Adrenal gland (tissue), 12 donors: Measurements from ENCODE around the gene GPAM. TPM values are rescaled to one million over a fixed set of nuclear protein-coding genes. Genes with fewer than 3 reads are reported as not detected.

Source experiments
- DNase-seq, 7 donors: peaks; one replicate each; pipeline ENCODE4 v3.0.0-alpha.2; 2019 to 2020
- H3K27ac ChIP-seq, 5 donors: fragments of 200-600 bp; sonication (generic) in 4 of 5; 1 replicate in 3 of 5; 2 replicates in 2 of 5; pipeline versions ENCODE4 v1.5.1 to v1.8.0; 2016 to 2020; ENCODE audit warnings: mild to moderate bottlenecking in 1 of 5
- H3K27me3 ChIP-seq: fragments of 200-600 bp; 2 replicates; pipeline ENCODE4 v1.8.0; 2021
- H3K36me3 ChIP-seq, 2 donors: fragments of 200-600 bp; replicated peaks in 1 of 2; 1 replicate in 1 of 2; 2 replicates in 1 of 2; pipeline versions ENCODE4 v1.5.1 to v1.8.0; 2018 to 2022
- H3K4me1 ChIP-seq, 2 donors: fragments of 200-600 bp; replicated peaks in 1 of 2; 1 replicate in 1 of 2; 2 replicates in 1 of 2; pipeline versions ENCODE4 v1.5.1 to v1.8.0; 2018 to 2021
- H3K4me3 ChIP-seq, 4 donors: fragments of 200-600 bp; sonication (generic) in 3 of 4; one replicate each; pipeline ENCODE4 v1.5.1; 2016 to 2018
- H3K9me3 ChIP-seq, 3 donors: fragments of 200-600 bp; sonication (generic) in 1 of 3; replicated peaks in 1 of 3; 1 replicate in 2 of 3; 2 replicates in 1 of 3; pipeline versions ENCODE4 v1.5.1 to v1.8.0; 2016 to 2021
- CTCF ChIP-seq, 6 experiments: fragments of 450-650 bp in 4 of 6; fragments of 200-600 bp in 2 of 6; sonication (generic) in 1 of 6; IDR thresholded peaks; 1 replicate in 5 of 6; 2 replicates in 1 of 6; pipeline versions ENCODE4 v1.5.1 to v1.8.0; 2016 to 2021; ENCODE audit warnings: antibody characterized with exemption in 6 of 6, mild to moderate bottlenecking in 2 of 6, moderate library complexity in 1 of 6
- POLR2A ChIP-seq, 2 donors: fragments of 450-650 bp; IDR thresholded peaks; one replicate each; pipeline ENCODE4 v1.6.1; 2017; ENCODE audit warnings: antibody characterized with exemption in 2 of 2, mild to moderate bottlenecking in 2 of 2, moderate library complexity in 1 of 2
- whole genome bisulfite sequencing, 4 donors: extraction: QIAGEN DNeasy Blood & Tissue Kit in 2 of 4; methylation state at CpG; one replicate each; pipeline versions ENCODE4 v1.1.5 to v1.1.7; 2013 to 2017; 5-methylcytosine and 5-hydroxymethylcytosine counted together
- intact Hi-C, 2 donors: fragments of 100-400 bp; cut with DNase I; formaldehyde crosslinking; loops; one replicate each; pipeline versions ENCODE4 v1.14.1 to v1.15.0; 2022 to 2023
- polyA plus RNA-seq, 3 donors: library from polyadenylated mRNA; stranded (reverse); fragments of 200-250 nt in 2 of 3; fragments of 350-450 nt in 1 of 3; fragmentation: Illumina TruSeq in 1 of 3; extraction: RNeasy Lipid Tissue Mini Kit (QIAGEN cat#74804) in 1 of 3; gene quantifications; one replicate each; pipeline ENCODE4 v1.2.3, GENCODE V29; 2013 to 2014
- total RNA-seq, 9 donors: library from RNA; depleted of rRNA in 4 of 9; stranded (reverse); fragments of >200 nt in 4 of 9; fragments of 120-200 nt in 1 of 9; fragmentation: NEBNext Ultra II Directional in 1 of 9; extraction: Animal tissue kit (Norgen Biotek cat#: 25700) in 1 of 9; gene quantifications; one replicate each; pipeline versions ENCODE4 v1.1.0 to v1.2.4, GENCODE V29; 2013 to 2023
- donor health status: healthy with polysubstance abuse.
- donor health status: Bipolar disorder and iron deficiency.
- donor health status: DM: yes; HTN: yes; CAD: no.
- donor health status: DM: no; HTN: no; CAD: no.
- donor health status: DM: no; HTN: no; CAD: no.
- donor health status: DM: yes; HTN: yes; CAD: no.

Gene GPAM
- total and polyA plus RNA-seq, 12 donors: 15.9 to 297 (median 104) TPM

- no peaks in the 10 kb centered on the region for H3K9me3 ChIP-seq
- 85 to 92% (median 89%) methylated on average over 4 of the region's 4 CpGs for WGBS, 4 donors
- no peak for DNase-seq
- TF ChIP-seq POLR2A (IDR thresholded peaks at IDR 0.05) (no peak), CTCF (IDR thresholded peaks at IDR 0.05) (no peak)
- peaks cover 19 to 38% of the 10 kb centered on the region in 2 donors for H3K4me1 ChIP-seq
- H3K27ac ChIP-seq: peak overlapping the region in 2 of 5 donors; percentile 16 to 80
- no peaks in the 10 kb centered on the region for H3K27me3 ChIP-seq
- H3K36me3 ChIP-seq: no peaks in the 10 kb centered on the region
- H3K4me3 ChIP-seq: no peak overlapping the region
- intact Hi-C loops: no loop called here
Observed at GRCh38 chr10:112210666-112211065, 27.1 kb upstream of the GPAM start.

- DNase-seq: peak; percentile 32 to 91 (median 55)
Observed at GRCh38 chr10:112209684-112210131, 26.1 kb upstream of the GPAM start.

DNA sequence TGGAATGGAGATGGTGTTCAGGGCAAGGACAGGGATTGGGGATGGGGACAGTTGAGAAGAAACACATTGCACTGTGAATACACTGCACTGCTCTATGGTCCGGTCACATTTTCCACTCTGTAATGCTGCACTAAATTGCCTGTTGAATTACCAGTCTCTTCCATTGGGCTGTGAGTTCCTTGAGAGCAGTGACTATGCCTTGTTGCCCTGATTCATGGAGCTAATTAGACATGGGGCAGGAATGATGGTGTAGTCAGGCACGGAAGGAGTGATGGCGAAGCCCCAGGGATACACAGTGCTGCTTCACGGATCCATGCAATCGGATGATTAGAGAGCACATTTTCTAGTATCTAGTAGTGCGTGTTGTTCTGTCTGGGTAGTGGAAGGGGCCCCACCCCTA is 25.4 kb upstream of the GPAM start:
- Histone ChIP-seq H3K27ac (peak overlapping the region in 2 of 5 donors; percentile 72 to 80), H3K4me1 (peaks cover 23 to 35% of the 10 kb centered on the region in 2 donors), H3K4me3 (no peak overlapping the region), H3K36me3 (no peaks in the 10 kb centered on the region), H3K9me3 (no peaks in the 10 kb centered on the region), H3K27me3 (no peaks in the 10 kb centered on the region)
- WGBS, 4 donors: 73 to 87% (median 85%) methylated on average over 6 of the region's 6 CpGs
- peak in 2 of 7 donors; percentile 23 to 58 for DNase-seq
- intact Hi-C loops: no loop called here
- TF ChIP-seq CTCF (IDR thresholded peaks at IDR 0.05) (no peak), POLR2A (IDR thresholded peaks at IDR 0.05) (peak in 1 of 2 donors; percentile 6)

More at GRCh38 chr10:112209684-112210131, 26.1 kb upstream of the GPAM start:
- TF ChIP-seq CTCF (IDR thresholded peaks at IDR 0.05): no peak
- no peak for TF ChIP-seq POLR2A (IDR thresholded peaks at IDR 0.05)
- Histone ChIP-seq H3K9me3 (no peaks in the 10 kb centered on the region), H3K27me3 (no peaks in the 10 kb centered on the region), H3K4me1 (peaks cover 19 to 35% of the 10 kb centered on the region in 2 donors), H3K27ac (peak overlapping the region in 2 of 5 donors; percentile 72 to 80), H3K4me3 (no peak overlapping the region), H3K36me3 (no peaks in the 10 kb centered on the region)
- WGBS, 4 donors: 41 to 61% (median 47%) methylated on average over 7 of the region's 7 CpGs
- intact Hi-C loops: no loop called here

- intact Hi-C loops: no loop called here
- TF ChIP-seq CTCF (IDR thresholded peaks at IDR 0.05): no peak
- TF ChIP-seq POLR2A (IDR thresholded peaks at IDR 0.05): no peak
- 38 to 63% (median 50%) methylated on average over 4 of the region's 4 CpGs for WGBS, 4 donors
- Histone ChIP-seq H3K27ac (peak overlapping the region in 1 of 5 donors; percentile 80), H3K9me3 (no peaks in the 10 kb centered on the region), H3K27me3 (no peaks in the 10 kb centered on the region), H3K4me1 (peaks cover 23 to 37% of the 10 kb centered on the region in 2 donors), H3K36me3 (no peaks in the 10 kb centered on the region), H3K4me3 (no peak overlapping the region)
- no peak for DNase-seq
Observed at GRCh38 chr10:112208292-112208691, 24.7 kb upstream of the GPAM start.
